DOHH2 (cell line): Measurements from ENCODE around the gene SIVA1.

Source experiments
- EZH2phosphoT487 ChIP-seq: fragments of 200-600 bp; sonication (generic); IDR thresholded peaks from 2 replicates; pipeline ENCODE4 v1.6.1; 2017; ENCODE audit warnings: borderline replicate concordance, mild to moderate bottlenecking, antibody characterized with exemption, low read length, moderate library complexity, mixed read lengths
- TF ChIP-seq, protein P1 (sequence below): fragments of 200-600 bp; sonication (generic); IDR thresholded peaks from one replicate; pipeline ENCODE4 v1.5.1; 2014; ENCODE audit warnings: antibody characterized with exemption, mild to moderate bottlenecking, low read depth, low read length; ENCODE audit not compliant: poor library complexity, severe bottlenecking

DNA sequence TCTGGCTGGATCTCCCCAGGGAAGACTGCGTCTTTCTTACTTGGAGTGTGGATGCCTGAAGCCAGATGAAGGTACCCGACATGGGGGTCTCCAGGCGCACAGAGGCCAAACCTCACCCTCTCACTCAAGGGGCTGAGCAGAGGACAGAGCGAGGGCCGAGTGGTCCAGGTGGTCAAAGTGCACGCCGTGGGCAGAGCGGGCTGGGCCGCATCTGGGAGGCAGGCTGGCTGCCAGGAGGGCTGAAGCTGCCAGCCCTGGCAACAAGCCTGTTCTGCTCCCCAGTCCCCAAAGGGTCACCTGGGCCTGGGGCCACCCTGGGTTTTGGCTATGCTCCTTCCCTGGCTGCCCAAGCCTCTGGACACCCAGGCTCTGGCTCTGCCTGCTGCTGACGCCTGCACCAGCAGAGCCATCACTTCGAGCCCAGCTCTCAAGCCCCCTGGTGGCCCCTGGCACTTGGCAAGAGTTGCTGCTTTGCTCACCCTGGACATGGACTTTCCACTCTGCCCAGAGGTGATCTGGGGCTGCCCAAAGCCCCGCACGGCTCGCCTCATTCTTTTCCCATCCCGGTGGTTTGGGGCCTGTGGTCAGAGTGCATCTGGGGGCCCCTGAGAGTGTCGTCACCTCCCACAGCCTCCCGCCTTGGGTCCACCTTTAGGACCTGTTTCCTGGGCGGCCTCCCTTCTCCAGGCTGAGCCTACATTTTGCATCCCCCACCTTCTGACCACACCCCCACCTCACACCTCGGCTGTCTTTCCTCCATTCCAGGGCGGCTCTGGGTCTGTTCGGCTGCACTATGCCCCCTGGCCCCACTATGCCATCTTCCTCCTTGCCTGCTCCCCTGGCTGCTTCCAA, 26.1 kb upstream of the SIVA1 start:
- TF ChIP-seq, protein P1, sequence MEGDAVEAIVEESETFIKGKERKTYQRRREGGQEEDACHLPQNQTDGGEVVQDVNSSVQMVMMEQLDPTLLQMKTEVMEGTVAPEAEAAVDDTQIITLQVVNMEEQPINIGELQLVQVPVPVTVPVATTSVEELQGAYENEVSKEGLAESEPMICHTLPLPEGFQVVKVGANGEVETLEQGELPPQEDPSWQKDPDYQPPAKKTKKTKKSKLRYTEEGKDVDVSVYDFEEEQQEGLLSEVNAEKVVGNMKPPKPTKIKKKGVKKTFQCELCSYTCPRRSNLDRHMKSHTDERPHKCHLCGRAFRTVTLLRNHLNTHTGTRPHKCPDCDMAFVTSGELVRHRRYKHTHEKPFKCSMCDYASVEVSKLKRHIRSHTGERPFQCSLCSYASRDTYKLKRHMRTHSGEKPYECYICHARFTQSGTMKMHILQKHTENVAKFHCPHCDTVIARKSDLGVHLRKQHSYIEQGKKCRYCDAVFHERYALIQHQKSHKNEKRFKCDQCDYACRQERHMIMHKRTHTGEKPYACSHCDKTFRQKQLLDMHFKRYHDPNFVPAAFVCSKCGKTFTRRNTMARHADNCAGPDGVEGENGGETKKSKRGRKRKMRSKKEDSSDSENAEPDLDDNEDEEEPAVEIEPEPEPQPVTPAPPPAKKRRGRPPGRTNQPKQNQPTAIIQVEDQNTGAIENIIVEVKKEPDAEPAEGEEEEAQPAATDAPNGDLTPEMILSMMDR, result no peak
- no peak for TF ChIP-seq EZH2phosphoT487
